NCI-H1105 (cell line): ENCODE results near the gene PARD3.
A peak's percentile ranks its signal among the peaks of the same experiment; 100 is the strongest.
"Not testable (repeated sequence)": the region's sequence is repeated elsewhere in the genome, so short reads cannot be mapped to it uniquely, and the experiment has no call there.

Experiments
- DNase-seq: peaks from one replicate; lab custom pipeline; 2025; lab: John Stamatoyannopoulos, UW

PARD3 gene

DNA sequence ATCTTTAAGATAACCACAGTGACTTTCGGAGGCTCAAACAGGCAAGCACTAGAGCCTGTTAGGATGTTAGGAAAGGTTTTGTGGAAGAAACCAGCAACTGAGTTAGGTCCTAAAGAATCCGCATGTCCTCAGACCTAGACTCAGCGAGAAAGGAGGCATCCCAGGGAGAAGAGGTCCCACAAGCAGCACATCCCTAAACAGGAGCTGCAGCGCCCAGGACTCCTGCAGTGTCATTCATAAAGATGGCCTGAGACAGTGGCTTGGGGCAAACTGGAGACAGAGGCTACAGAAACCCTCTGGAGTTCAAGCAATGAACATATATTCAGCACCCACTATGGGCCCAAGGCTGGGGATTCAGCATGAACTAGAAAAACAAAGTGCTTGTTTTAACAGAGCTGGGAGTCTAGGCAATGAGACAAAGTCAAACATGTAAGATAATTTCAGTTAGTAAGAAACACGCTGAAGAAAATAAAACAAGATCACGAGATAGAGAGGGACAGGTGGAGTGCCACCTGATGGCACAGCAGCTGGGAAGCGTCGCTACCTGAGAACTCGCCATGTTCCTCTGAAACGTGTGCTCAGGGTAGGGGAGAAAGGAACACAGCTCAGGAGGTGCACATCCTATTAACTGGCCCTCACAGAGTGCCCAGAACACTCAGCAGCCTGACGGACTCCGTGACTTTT lies 48.1 kb downstream of the PARD3 start:
- no peak for DNase-seq

DNA sequence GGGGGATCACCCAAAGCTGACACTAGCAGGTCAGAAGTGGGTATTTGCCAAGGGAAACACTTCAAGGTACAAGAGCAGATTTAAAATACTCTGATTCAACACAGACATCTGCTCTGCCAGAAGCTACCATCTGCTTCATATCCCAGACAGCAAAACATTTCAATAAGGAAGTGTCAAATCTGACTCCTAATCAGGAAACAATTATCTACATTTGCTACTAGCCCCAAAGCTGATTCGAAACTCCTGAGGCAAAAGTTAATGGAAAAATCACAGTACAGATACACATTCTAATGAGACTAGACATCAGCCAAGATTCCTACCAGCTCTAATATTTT lies 48.9 kb downstream of the PARD3 start:
- no peak for DNase-seq

DNA sequence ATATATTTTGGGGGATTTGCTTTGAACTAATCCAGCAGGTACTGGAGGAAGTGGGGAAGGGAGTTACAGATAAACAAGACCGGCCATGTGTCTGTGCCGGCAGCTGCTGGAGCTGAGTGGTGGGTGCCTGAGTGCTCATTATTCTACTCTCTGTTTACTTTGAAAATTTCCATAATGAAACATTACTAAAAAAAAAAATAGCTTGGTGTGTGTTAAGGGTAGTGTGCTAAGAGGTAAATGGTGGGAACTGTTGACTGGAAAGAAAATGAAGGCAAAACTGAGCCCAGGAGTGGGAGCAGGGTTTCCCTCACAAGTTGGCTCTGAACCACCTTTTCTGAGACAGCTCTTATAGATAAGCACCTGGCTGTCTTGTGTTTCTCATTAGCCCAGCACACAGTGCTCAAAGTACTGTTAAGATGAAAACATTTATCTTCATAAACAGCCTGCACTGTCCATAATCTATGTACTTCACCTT lies 50.6 kb downstream of the PARD3 start:
- DNase-seq = peak; percentile 53

DNA sequence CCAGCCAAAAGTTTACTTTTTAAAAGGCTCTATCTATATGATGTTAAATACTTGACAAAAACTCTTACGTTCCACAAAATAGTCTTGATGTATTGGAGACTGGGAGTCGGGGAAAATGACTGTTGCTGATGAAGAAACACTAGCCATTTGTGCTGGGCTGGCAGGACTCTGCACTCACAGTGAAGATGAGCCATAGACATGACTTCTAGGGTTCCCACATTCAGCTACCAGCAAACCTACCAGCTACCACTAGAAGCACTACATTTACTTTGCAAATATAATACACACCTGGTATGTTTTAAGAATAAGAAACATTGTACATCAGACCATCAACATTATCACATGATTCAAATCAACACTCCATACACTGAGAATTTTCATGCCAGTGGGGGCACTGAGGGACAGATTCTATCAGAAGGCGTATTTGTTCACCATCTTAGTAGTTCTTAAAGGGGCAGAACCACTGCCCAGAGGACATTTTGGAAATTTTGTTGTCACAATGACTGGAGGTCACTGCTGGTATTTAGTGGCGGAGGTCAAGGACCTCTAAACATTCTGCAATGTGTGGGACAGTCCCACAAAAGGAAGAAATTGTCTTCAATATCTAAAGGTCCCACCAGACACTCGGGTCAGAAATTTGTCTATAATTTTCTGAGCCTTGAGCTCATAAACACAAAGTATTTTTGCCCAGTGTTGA lies 52.3 kb downstream of the PARD3 start:
- no peak for DNase-seq

DNA sequence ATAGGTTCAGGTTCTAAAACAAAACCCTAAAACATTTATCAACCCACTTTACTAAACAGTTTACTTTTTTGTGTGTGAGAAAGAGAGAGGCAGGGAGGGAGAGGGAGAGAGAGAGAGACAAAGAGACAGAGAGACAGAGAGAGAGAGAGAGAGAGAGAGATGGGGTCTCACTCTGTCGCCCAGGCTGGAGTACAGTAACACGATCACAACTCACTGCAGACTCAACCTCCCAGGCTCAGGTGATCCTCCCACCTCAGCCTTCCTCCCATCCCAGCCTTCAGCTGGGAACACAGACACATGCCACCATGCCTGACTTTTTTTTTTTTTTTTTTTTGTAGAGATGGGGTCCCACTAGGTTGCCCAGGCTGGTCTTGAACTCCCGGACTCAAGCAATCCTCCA lies 52.9 kb downstream of the PARD3 start:
- no peak for DNase-seq

DNA sequence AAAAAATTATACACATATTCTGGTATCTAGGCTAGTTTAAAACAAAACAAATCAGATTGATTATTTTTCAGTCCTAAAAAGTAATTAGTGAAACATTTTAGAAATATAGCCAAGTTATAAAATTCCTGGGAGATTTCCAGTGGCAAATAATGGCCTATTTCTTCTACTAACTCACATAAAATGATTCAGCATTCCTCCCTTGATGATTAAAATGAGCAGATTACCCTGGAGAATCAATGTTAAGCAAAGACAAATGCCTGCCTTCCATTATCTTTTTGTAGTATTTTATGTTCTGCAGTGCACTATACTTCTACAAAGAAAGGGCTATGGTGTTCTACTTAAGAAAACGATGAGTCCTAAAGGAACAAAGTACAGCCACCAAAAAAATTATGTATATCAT lies 53.6 kb downstream of the PARD3 start:
- DNase-seq = no peak

DNA sequence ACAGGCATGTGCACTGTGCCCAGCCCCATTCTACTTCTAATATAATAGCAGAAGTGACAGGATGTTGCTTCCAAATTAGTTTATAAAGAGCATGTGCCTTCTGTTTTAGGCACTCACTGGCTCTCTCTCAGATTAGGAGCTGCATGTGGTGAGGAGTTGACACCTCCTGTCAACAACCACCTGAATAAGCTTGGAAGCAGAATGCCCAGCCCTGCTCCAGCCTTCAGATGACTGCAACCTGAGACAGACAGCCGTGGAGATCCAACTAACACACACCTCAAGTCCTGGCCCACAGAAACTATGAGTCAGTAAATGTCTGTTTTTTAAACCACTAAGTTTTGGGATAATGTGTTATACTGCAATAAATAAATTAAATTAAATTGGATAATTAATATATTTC lies 54.5 kb downstream of the PARD3 start:
- DNase-seq = no peak

DNA sequence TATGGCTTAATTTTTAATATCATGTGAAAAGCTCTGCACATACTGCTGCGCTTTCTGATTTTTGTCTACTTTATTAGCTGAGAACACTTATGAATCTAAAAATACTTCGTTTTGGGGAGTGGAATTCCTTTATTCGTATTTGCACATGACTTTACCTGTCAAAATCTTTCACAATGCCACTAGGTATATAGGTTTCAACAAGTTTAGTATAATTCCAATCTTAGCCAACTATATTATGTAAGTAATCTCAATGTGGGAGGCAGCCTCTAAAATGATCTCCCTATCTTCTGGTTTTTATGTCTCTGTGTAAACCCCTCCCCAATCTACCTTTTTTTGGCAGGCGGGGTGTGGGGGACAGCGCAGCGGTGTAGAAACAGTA lies 55.3 kb downstream of the PARD3 start:
- DNase-seq = no peak

DNA sequence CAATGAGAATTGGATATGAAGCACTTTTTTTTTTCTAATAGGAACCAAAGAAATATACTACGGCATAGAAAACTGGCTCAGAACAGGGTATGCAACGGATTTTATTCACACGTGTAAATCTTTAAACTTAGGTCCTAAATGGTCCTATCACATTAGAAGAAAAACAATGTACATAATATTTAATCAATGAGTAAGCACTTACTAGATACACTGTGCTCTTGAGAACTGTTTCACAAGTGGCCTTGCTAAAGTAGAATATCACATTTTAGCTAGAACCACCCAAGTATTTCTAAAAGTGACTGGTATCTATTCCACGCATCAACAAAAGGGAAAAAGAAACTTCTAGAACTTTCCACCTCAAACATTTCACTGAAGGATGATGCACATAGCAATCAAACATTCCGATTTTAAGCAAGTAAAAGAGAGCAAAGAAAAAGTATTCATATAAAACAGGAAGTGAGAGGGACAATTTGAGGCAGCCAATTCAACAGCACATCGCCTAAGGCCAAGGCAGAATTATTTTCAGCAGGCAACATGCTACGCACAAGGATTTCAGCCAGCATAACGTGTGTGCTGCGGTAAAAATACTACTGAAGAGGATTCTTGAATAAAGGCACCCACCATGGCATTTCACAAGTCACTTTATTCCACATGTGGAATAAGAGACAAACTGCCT lies 55.8 kb downstream of the PARD3 start:
- no peak for DNase-seq

DNA sequence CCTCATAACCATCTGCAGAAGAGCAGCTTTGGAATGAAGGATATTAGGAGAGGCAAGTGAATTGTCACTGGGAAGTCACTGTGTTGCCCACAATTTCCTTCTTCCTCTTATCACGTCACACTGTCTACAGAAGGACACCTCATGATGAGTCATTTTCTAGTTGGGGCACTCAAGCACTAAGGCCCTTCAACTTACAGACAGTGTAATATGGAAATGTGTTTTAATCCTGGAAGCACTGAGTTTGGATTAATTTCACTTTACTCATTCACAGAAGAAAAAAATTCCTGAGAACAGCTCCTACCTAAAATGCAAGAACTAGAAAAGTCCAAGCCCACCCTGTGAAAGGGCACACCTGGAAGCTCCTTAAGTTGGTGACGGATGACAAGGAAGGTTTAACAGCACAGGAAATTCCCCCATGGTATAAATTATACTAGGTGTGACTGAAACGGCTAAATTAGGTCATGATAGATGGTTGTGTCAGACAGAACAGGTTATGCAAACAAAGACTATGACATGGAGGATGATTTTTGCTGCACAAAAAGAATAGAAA lies 56.6 kb downstream of the PARD3 start:
- DNase-seq = no peak

DNA sequence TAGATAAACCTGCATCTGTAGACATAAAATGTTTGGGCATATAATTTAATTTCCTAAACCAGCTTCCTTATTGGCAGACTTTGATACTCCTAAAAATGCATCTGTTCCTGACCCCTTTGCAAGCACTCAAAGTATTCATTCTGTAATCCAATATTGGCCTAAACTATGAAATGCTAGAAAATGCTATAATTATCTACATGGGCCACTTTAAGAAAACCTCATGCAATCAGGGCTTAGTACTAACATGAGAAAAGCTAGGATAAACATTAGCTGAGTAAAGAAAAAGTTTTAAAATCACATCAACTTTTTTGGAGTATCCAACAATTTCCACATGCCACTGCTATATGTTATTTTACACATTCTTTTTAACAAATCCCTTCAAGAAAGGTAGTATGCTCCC lies 57.2 kb downstream of the PARD3 start:
- no peak for DNase-seq

DNA sequence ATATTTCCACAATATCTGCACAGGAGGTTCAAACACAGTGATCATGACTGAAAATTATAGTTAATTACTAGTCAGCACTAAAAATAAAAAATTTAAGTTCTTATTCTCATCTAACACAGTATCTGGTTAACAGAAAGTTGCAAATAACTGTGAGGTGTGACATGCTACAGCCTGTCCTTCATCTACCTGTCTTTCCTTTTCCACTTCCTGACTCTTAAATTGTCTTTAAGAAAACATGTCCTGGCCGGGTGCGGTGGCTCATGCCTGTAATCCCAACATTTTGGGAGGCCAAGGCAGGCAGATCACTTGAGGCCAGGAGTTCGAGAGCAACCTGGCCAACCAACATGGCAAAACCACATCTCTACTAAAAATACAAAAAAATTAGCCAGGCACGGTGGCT lies 57.9 kb downstream of the PARD3 start:
- DNase-seq = not testable (repeated sequence)

DNA sequence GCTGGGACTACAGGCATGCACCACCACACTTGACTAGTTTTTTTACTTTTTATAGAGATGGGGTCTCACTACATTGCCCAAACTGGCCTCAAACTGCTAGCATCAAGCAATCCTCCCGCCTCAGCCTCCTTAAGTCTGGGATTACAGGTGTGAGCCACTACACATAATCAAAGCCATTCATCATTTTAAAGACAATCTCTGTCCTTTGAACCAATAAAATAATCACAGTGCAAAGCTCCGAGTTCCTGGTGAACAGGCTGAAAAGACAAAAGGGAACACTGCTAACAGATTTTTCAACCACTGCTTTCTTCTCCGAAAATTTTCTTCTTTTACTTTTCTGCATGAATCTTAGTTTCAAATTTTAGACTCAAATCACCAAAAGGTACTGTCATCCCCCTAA lies 58.5 kb downstream of the PARD3 start:
- no peak for DNase-seq

DNA sequence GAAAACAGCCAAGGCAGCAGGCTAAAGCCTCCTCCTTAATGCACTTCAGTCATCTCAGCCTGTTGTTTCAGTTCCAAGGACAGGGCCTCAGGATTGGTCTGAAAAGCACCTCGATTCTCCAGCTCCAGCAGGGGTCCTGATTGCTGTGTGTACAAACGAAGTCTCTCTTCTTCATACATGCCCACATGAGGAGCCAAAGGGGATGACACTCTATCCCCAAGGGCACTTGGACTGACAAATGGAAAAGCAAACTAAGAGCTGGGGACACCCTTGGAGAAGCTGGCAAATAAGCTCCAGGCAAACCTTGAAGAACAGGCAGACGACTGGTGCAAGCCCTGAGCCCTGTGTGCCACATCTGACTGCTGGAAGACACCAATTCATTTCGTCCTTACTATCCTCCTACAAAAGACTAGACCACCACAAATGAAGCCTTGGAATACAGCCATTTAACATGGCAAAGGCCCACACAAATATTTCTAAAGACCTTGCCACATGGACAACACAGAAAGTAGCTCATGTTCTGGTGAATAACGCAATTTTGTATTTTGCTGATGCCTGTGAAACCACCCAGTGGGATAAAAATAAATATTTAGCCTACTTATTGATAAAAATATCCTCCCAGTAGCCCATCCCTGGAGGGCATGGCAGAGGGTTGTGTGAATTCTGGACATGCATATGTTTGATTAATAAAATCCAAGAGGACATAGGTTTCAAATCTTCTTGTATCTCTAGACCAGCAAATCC lies 61.9 kb downstream of the PARD3 start:
- no peak for DNase-seq

DNA sequence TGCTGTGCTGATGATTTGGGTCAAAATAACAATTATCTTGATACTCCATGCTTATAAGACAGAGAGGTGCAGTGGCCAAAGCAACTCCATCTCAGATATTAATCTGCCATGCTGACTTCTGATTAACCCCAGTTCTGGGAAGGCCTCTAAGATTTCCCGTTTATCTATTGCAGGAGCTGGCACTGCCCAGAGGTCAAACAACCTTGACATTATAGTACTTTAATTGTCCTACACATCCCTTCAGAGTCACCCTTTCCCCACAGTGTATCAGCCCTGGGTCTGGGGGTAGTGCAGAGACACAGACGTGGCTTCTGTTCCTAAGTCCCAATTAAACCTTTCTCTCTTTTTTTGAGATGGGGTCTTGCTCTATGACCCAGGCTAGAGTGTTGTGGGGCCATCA lies 63.8 kb downstream of the PARD3 start:
- no peak for DNase-seq

DNA sequence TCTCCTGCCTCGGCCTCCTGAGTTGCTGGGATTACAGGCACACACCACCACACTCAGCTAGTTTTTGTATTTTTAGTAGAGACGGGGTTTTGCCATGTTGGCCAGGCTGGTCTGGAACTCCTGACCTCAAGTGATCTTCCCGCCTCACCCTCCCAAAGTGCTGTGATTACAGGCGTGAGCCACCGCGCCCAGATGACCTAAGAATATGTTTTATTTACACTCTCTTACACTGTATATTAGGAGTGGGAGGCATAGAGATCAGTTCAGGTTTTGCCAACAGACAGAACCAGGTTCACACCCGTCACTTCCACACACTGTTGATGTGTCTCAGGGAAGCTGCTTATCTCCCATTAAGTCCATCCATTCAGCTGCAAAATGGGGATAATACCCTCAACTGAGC lies 64.3 kb downstream of the PARD3 start:
- DNase-seq = not testable (repeated sequence)

DNA sequence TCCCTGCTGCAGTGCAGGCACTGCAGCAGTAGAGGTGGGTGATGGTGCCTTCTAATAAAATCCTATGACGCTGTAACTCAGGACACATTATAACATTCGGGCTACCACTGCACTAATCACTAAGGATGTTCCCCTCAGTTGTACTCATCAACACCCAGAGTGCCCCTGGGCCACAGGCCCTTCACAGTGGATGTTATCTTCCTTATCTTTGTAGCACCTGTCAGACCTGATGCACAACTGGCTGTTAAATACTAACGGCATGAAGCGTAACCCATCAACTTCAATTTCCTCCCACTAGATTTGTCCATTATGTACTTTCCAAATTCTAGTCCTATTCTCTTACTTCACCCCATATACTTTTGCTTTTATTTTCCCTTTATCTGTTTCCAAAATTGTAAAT lies 66.3 kb downstream of the PARD3 start:
- DNase-seq = no peak

DNA sequence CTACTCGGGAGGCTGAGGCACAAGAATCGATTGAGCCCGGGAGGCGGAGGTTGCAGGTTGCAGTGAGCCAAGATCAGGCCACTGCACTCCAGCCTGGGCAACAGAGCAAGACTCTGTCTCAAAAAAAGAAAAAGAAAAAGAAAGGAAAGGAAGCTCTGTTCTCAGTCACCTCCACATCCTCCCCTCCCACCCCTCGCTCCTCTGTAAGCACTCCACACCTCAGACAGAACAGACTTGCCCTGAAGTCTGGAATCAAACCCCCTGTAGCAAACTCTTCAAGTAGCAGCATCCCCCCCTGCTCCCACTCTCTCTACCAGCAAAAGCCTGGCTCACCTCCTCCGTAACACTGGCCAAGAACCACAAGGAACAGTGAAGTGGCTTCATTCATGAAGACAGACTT lies 66.7 kb downstream of the PARD3 start:
- DNase-seq = no peak

DNA sequence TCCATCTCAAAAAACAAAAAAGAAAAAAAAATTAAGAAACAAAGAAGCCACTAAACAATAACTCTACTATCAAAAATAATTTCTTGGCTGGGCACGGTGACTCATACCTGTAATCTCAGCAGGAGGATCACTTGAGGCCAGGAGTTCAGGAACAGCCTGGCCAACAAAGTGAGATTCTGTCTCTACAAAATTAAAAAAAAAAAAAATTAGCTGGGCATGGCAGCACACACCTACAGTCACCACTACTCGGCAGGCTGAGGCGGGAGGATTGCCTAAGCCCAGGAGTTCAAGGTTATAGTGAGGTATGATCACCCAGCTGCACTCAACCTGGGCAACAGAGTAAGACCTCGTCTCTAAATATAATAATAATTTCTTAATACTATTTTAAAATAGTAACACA lies 69.0 kb downstream of the PARD3 start:
- DNase-seq = no peak

DNA sequence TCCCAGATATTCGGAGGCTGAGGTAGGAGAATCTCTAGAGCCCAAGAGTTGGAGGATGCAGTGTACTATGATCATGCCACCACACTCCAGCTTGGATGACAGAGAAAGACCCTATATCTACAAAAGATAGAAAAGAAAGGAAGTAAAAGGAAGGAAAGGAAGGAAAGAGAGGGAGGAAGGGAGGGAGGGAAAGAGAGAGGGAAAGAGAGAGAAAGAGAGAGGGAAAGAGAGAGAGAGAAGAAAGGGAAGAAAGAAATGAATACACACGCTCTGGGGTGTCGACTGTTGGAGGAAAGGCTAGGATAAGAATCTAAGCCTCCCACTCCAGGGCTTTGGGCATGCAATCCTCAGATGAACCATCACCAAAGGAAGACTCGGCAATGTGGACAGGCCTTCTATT lies 69.9 kb downstream of the PARD3 start:
- DNase-seq = no peak

DNA sequence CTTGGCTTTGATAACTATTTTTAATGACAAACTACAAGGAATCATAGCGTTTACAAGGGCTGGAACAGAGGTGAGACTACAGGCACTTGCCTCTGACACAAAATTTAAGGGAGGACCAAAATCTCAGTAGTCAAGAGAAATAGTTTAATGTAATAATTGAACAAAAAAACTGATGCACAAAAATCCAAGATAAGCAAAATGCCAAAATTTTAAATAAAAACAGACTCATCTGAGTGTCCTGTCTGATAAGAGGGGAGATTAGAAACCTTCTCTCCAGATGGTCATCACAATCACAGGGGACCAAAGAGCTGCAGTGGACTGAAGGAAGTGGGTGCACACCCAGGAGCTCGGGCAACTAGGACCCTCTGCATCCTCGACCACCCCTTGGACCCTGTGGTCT lies 70.5 kb downstream of the PARD3 start:
- DNase-seq = no peak

DNA sequence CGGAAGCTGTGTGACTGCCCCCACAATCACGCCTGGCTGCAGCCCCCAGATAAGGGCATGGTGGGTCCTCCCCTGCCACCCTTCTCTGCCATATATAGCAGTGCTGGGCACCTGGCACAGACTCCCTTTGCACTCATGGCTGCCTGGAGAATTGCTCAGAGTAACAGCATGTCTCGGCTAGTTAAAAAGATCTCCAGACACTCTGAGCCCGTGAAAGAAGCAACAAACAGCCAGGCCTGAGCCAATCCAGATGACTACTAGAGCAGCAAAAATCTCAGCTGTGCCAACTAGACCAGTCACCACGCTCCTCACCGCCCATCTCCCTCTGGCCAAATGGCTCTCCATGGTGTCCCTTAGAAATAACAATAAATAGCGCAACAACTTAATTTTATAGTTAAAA lies 71.3 kb downstream of the PARD3 start:
- DNase-seq = peak; percentile 25

DNA sequence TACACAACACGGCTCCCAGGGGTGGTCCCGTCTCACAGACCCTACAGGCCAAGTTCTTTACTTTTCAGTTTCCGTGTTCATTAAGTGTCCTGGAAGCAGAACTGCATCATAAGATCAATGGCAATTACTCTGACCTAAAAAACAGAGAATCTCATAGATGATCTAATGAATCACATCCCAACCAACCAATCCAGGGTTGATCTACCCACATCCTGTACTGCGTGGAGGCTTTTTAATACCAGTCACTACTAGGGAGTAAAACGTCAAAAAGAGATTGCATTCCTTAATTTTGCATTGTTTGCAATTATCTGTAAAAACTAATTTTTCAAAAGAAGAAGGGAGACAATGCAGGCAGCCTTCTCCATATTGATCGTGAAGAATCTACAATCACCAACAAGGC lies 72.6 kb downstream of the PARD3 start:
- no peak for DNase-seq
